IMR-90 (cell line): ENCODE results near the gene DPYSL3. TPM values are rescaled to one million over a fixed set of nuclear protein-coding genes. Genes with fewer than 3 reads are reported as not detected.
A peak's percentile ranks its signal among the peaks of the same experiment; 100 is the strongest.

Experiments used
- ATAC-seq: fragments of 200-7000 bp; cut with Tn5 transposase; 2 replicates; pipeline ENCODE4 v1.9.1; 2020; ENCODE audit warnings: low read depth, mild to moderate bottlenecking, moderate library complexity
- BruUV-seq: library from RNA; stranded (reverse); fragments of 400-500 nt; replicated peaks from 2 replicates; lab custom pipeline; 2021; lab: Mats Ljungman, UMichigan
- CTCF ChIA-PET: fragments of 300-600 bp; formaldehyde crosslinking; extraction: SDS; loops from one replicate; lab custom pipeline; 2021; ENCODE audit warnings: antibody characterized with exemption; lab: Yijun Ruan, JAX
- POLR2A ChIA-PET: fragments of 300-600 bp; sonication (Branson Sonifier 250); formaldehyde crosslinking; loops from one replicate; lab custom pipeline; 2022; ENCODE audit warnings: antibody characterized with exemption; ENCODE audit not compliant: unreplicated experiment; lab: Charles Lee
- DNase-seq: peaks from one replicate; pipeline ENCODE4 v3.0.0; 2013
- H2AFZ ChIP-seq: replicated peaks from 2 replicates; pipeline ENCODE3; 2013; ENCODE audit warnings: low read length, mild to moderate bottlenecking; ENCODE audit not compliant: poor library complexity
- H2AK5ac ChIP-seq: 2 replicates; pipeline ENCODE4 v1.6.1; 2013; ENCODE audit warnings: low read depth, low read length, inconsistent platforms
- H2AK9ac ChIP-seq: replicated peaks from 2 replicates; pipeline ENCODE3; 2013; ENCODE audit warnings: mild to moderate bottlenecking, low read depth, low read length, moderate library complexity; ENCODE audit not compliant: poor library complexity
- H2BK120ac ChIP-seq: 2 replicates; pipeline ENCODE4 v1.6.1; 2013; ENCODE audit warnings: low read depth, low read length, inconsistent platforms
- H2BK15ac ChIP-seq: 3 replicates; pipeline ENCODE4 v1.6.1; 2013; ENCODE audit warnings: low read depth, low read length, inconsistent platforms
- H2BK20ac ChIP-seq: 2 replicates; pipeline ENCODE4 v1.6.1; 2013; ENCODE audit warnings: low read depth, mild to moderate bottlenecking, inconsistent platforms, low read length, moderate library complexity
- H2BK5ac ChIP-seq: 2 replicates; pipeline ENCODE4 v1.6.1; 2013; ENCODE audit warnings: mild to moderate bottlenecking, low read depth, low read length, inconsistent platforms; ENCODE audit not compliant: poor library complexity, severe bottlenecking
- H3K14ac ChIP-seq: replicated peaks from 2 replicates; pipeline ENCODE4 v1.6.1; 2013; ENCODE audit warnings: low read depth, low read length, inconsistent platforms
- H3K18ac ChIP-seq: 2 replicates; pipeline ENCODE4 v1.6.1; 2013; ENCODE audit warnings: low read depth, low read length, control low read depth
- H3K23ac ChIP-seq: 2 replicates; pipeline ENCODE4 v1.6.1; 2013; ENCODE audit warnings: low read depth, low read length, inconsistent platforms
- H3K27ac ChIP-seq: 2 replicates; pipeline ENCODE4 v1.5.1; 2013; ENCODE audit warnings: mild to moderate bottlenecking, control low read depth, low read length; ENCODE audit not compliant: insufficient read depth
- H3K27me3 ChIP-seq: 2 replicates; pipeline ENCODE4 v1.6.1; 2013; ENCODE audit warnings: low read length; ENCODE audit not compliant: control insufficient read depth, insufficient read depth
- H3K36me3 ChIP-seq: 2 replicates; pipeline ENCODE4 v1.6.1; 2013; ENCODE audit warnings: low read length, mixed read lengths; ENCODE audit not compliant: control insufficient read depth, insufficient read depth
- H3K4ac ChIP-seq: 2 replicates; pipeline ENCODE4 v1.6.1; 2013; ENCODE audit warnings: low read depth, low read length, inconsistent platforms
- H3K4me1 ChIP-seq: 2 replicates; pipeline ENCODE4 v1.6.1; 2013; ENCODE audit warnings: low read length, mixed read lengths; ENCODE audit not compliant: control insufficient read depth, insufficient read depth
- H3K4me2 ChIP-seq: 2 replicates; pipeline ENCODE4 v1.6.1; 2013; ENCODE audit warnings: low read depth, mild to moderate bottlenecking, control low read depth, low read length, moderate library complexity
- H3K4me3 ChIP-seq: 2 replicates; pipeline ENCODE4 v1.5.1; 2013; ENCODE audit warnings: low read depth, mild to moderate bottlenecking, control low read depth, low read length, moderate library complexity; ENCODE audit not compliant: insufficient read depth
- H3K56ac ChIP-seq: 2 replicates; pipeline ENCODE4 v1.6.1; 2013; ENCODE audit warnings: low read length, inconsistent platforms; ENCODE audit not compliant: insufficient read depth; ENCODE audit errors: extremely low read depth
- H3K79me1 ChIP-seq, 2 experiments: 2 replicates each; pipeline ENCODE4 v1.6.1; 2013; ENCODE audit warnings: low read length in 2 of 2, inconsistent platforms in 1 of 2, low read depth in 1 of 2
- H3K9ac ChIP-seq: 2 replicates; pipeline ENCODE4 v1.6.1; 2013; ENCODE audit warnings: low read depth, low read length, control low read depth
- H3K9me1 ChIP-seq: 2 replicates; pipeline ENCODE4 v1.6.1; 2013; ENCODE audit warnings: low read length, inconsistent platforms; ENCODE audit not compliant: insufficient read depth
- H3K9me3 ChIP-seq: 2 replicates; pipeline ENCODE4 v1.6.1; 2013; ENCODE audit warnings: low read length; ENCODE audit not compliant: control insufficient read depth, insufficient read depth
- H4K20me1 ChIP-seq: 2 replicates; pipeline ENCODE4 v1.6.1; 2013; ENCODE audit warnings: low read length, inconsistent platforms; ENCODE audit not compliant: insufficient read depth
- H4K5ac ChIP-seq: 2 replicates; pipeline ENCODE4 v1.6.1; 2013; ENCODE audit warnings: mild to moderate bottlenecking, low read depth, low read length, control low read depth
- H4K8ac ChIP-seq, 2 experiments: 2 replicates each; pipeline ENCODE4 v1.6.1; 2013; ENCODE audit warnings: low read depth in 2 of 2, low read length in 2 of 2, control low read depth in 1 of 2, inconsistent platforms in 1 of 2
- H4K91ac ChIP-seq: 2 replicates; pipeline ENCODE4 v1.6.1; 2013; ENCODE audit warnings: low read depth, low read length, inconsistent platforms; ENCODE audit not compliant: insufficient read depth
- ELK1 ChIP-seq: fragments of 150-350 bp; IDR thresholded peaks from 2 replicates; pipeline ENCODE4 v1.6.1; 2016; ENCODE audit warnings: low read depth, mild to moderate bottlenecking, low read length, moderate library complexity, borderline replicate concordance
- MXI1 ChIP-seq: IDR thresholded peaks from 2 replicates; pipeline ENCODE4 v1.6.1; 2012; ENCODE audit warnings: low read depth, mild to moderate bottlenecking, low read length, moderate library complexity, borderline replicate concordance
- WGBS, 2 experiments: methylation state at CpG; one replicate each; pipeline versions ENCODE4 v1.1.5 to v1.1.7; 2013; ENCODE audit warnings: missing lambda C conversion rate in 2 of 2; ENCODE audit not compliant: insufficient read length in 1 of 2; ENCODE audit errors: extremely low coverage in 2 of 2; 5-methylcytosine and 5-hydroxymethylcytosine counted together
- dilution Hi-C: fragments of 300-500 bp; cut with HindIII; formaldehyde crosslinking; loops from one replicate; pipeline ENCODE4 v1.14.3; 2018; ENCODE audit warnings: low sequenced_read_pairs; ENCODE audit not compliant: unreplicated experiment
- in situ Hi-C: fragments of 300-500 bp; cut with MboI; formaldehyde crosslinking; loops from 3 replicates; pipeline ENCODE4 v1.14.3; 2019; ENCODE audit warnings: low sequenced_read_pairs, inconsistent platforms, mixed read lengths
- intact Hi-C: fragments of 100-400 bp; cut with micrococcal nuclease; formaldehyde crosslinking; loops from 2 replicates; pipeline ENCODE4 v1.10.0; 2022
- polyA plus RNA-seq, 3 experiments: library from polyadenylated mRNA; depleted of rRNA; stranded (reverse); fragments of >200 nt; gene quantifications; 2 replicates each; pipeline ENCODE4 v1.2.3, GENCODE V29; 2012; ENCODE audit warnings: low replicate concordance in 1 of 3
- total RNA-seq: library from RNA; depleted of rRNA; stranded (reverse); fragments of >200 nt; gene quantifications from 2 replicates; pipeline ENCODE4 v1.2.3, GENCODE V29; 2012

The DPYSL3 gene
- total and polyA plus RNA-seq, 2 of the 4 experiments (the other 2 are of a cell fraction), result 50.2 to 60.9 TPM

GRCh38 chr5:147448766-147449165 is 61.1 kb downstream of the DPYSL3 start:
- peaks cover 7% of the 10 kb centered on the region for H3K4me1 ChIP-seq
- H3K9me3 ChIP-seq, result no peaks in the 10 kb centered on the region
- H2AK5ac ChIP-seq, result no peak overlapping the region
- H3K56ac ChIP-seq, result no peak overlapping the region
- TF ChIP-seq MXI1 (no peak), ELK1 (no peak)
- 0 out of 2 replicates have a peak overlapping the region, but pooled peaks have one; percentile 4 for H3K4ac ChIP-seq
- WGBS, 2 experiments, result 80% methylated on average over 1 of the region's 1 CpG; no CpG with 5 or more reads in 1 of the 2 experiments
- in situ Hi-C loops (no loop called here), intact Hi-C loops (no loop called here), dilution Hi-C loops (no loop called here)
- no peaks in the 10 kb centered on the region; the same call in 1 of the 2 replicates for H3K27me3 ChIP-seq
- 0 out of 2 replicates have a peak, but pooled peaks cover 4% of the 10 kb centered on the region for H3K9me1 ChIP-seq
- H4K20me1 ChIP-seq, result peaks cover 9% of the 10 kb centered on the region; the same call in 1 of the 2 replicates
- no peak overlapping the region for H2AFZ ChIP-seq
- peak overlapping the region; percentile 14; the same call in 1 of the 2 replicates for H3K4me2 ChIP-seq
- BruUV-seq, result no TSS peak
- no peak overlapping the region for H4K5ac ChIP-seq
- H3K27ac ChIP-seq, result no peak overlapping the region
- ATAC-seq, result peak; percentile 49
- H2BK5ac ChIP-seq, result peak overlapping the region; percentile 21
- H4K8ac ChIP-seq, result no peak overlapping the region
- ChIA-PET CTCF (interaction anchor here (1.0 to 1.1 kb wide), 2 partner anchors 111 to 129 kb away, joined by 3 to 4 read pairs; no protein-coding TSS in a partner anchor), POLR2A (no interaction called here)
- H4K91ac ChIP-seq, result no peak overlapping the region
- no peak overlapping the region for H2BK15ac ChIP-seq
- no peak overlapping the region for H3K18ac ChIP-seq
- no peak overlapping the region for H2AK9ac ChIP-seq
- H3K23ac ChIP-seq, result no peak overlapping the region
- H2BK120ac ChIP-seq, result no peak overlapping the region
- no peak overlapping the region for H3K4me3 ChIP-seq
- H3K79me1 ChIP-seq, result peaks cover 27 to 50% of the 10 kb centered on the region in 2 experiments
- H3K36me3 ChIP-seq, result no peaks in the 10 kb centered on the region; the same call in 1 of the 2 replicates
- H3K14ac ChIP-seq, result 0 out of 2 replicates have a peak overlapping the region, but pooled peaks have one; percentile 8
- H2BK20ac ChIP-seq, result no peak overlapping the region
- DNase-seq, result peak; percentile 41
- H3K9ac ChIP-seq, result no peak overlapping the region
